ENCODE measurements around the gene SSRP1. TPM values are rescaled to one million over a fixed set of nuclear protein-coding genes. Genes with fewer than 3 reads are reported as not detected.

The SSRP1 gene
- polyA plus RNA-seq, 3 donors: 9.8 to 34.7 (median 14.7) TPM

- no peaks in the 10 kb centered on the region for H3K36me3 ChIP-seq (replicated peaks in 1 of 2; ENCODE audit: control insufficient read depth in 1 of 2, insufficient read depth in 2 of 2, low read length in 2 of 2)
- no peak for DNase-seq
- intact Hi-C loops (cut with micrococcal nuclease): no loop called here
- Mint-ChIP-seq H3K27ac (peak overlapping the region in 1 of 7 donors; percentile 57), H3K9me3 (no peaks in the 10 kb centered on the region), H3K36me3 (no peaks in the 10 kb centered on the region), H3K4me3 (no peak overlapping the region), H3K4me1 (no peaks in the 10 kb centered on the region), H3K27me3 (ENCODE audit: low read depth in 3 of 3) (peaks cover 2 to 9% (median 4%) of the 10 kb centered on the region in 3 donors)
- H3K4me2 ChIP-seq (replicated peaks; ENCODE audit: extremely low read depth, low read length, poor library complexity, severe bottlenecking): no peak overlapping the region
- no peak overlapping the region for H3K27ac ChIP-seq (ENCODE audit: low read depth in 1 of 2, low read length in 2 of 2)
- no peak for TF ChIP-seq CTCF (IDR thresholded peaks at IDR 0.05)
- no peak overlapping the region for H3K4me3 ChIP-seq (replicated peaks in 1 of 3; ENCODE audit: low read depth in 2 of 3, low read length in 3 of 3)
- H3K9ac ChIP-seq (ENCODE audit: insufficient read depth, low read length, poor library complexity, severe bottlenecking): no peak overlapping the region
- no peaks in the 10 kb centered on the region for H4K20me1 ChIP-seq (ENCODE audit: insufficient read depth, low read length)
- 0% methylated on average over 1 of the region's 2 CpGs for WGBS (ENCODE audit: insufficient coverage)
- H3K27me3 ChIP-seq (ENCODE audit: control insufficient read depth in 2 of 2, insufficient read depth in 2 of 2, low read length in 2 of 2): peaks cover 0 to 2% of the 10 kb centered on the region in 2 donors
- no peaks in the 10 kb centered on the region for H3K79me2 ChIP-seq (ENCODE audit: insufficient read depth, low read length)
- H2AFZ ChIP-seq (ENCODE audit: insufficient read depth, low read depth, low read length, poor library complexity, severe bottlenecking): no peak overlapping the region
- no peaks in the 10 kb centered on the region for H3K4me1 ChIP-seq (ENCODE audit: control insufficient read depth in 1 of 2, insufficient read depth in 2 of 2, low read length in 2 of 2)
- no peaks in the 10 kb centered on the region for H3K9me3 ChIP-seq (replicated peaks in 1 of 2; ENCODE audit: control insufficient read depth in 1 of 2, insufficient read depth in 1 of 2, low read length in 2 of 2)
Measured at GRCh38 chr11:57375490-57375889, 39.8 kb upstream of the SSRP1 start.

GRCh38 chr11:57374966-57375365 is 39.3 kb upstream of the SSRP1 start:
- 100% methylated on average over 3 of the region's 3 CpGs for WGBS (ENCODE audit: insufficient coverage)
- intact Hi-C loops (cut with micrococcal nuclease): no loop called here
- DNase-seq: no peak

More at GRCh38 chr11:57374966-57375365, 39.3 kb upstream of the SSRP1 start:
- no peak overlapping the region for H3K4me3 ChIP-seq (replicated peaks in 1 of 3; ENCODE audit: low read depth in 2 of 3, low read length in 3 of 3)
- H3K79me2 ChIP-seq (ENCODE audit: insufficient read depth, low read length): no peaks in the 10 kb centered on the region
- no peak overlapping the region for H3K9ac ChIP-seq (ENCODE audit: insufficient read depth, low read length, poor library complexity, severe bottlenecking)
- no peaks in the 10 kb centered on the region for H3K36me3 ChIP-seq (replicated peaks in 1 of 2; ENCODE audit: control insufficient read depth in 1 of 2, insufficient read depth in 2 of 2, low read length in 2 of 2)
- H3K4me1 Mint-ChIP-seq: no peaks in the 10 kb centered on the region
- no peak overlapping the region for H3K27ac ChIP-seq (ENCODE audit: low read depth in 1 of 2, low read length in 2 of 2)
- H3K27ac Mint-ChIP-seq: no peak overlapping the region
- no peaks in the 10 kb centered on the region for H4K20me1 ChIP-seq (ENCODE audit: insufficient read depth, low read length)
- H3K4me1 ChIP-seq (ENCODE audit: control insufficient read depth in 1 of 2, insufficient read depth in 2 of 2, low read length in 2 of 2): no peaks in the 10 kb centered on the region
- H3K4me3 Mint-ChIP-seq: no peak overlapping the region
- H2AFZ ChIP-seq (ENCODE audit: insufficient read depth, low read depth, low read length, poor library complexity, severe bottlenecking): no peak overlapping the region
- peaks cover 2 to 7% (median 4%) of the 10 kb centered on the region in 3 donors for H3K27me3 Mint-ChIP-seq (ENCODE audit: low read depth in 3 of 3)
- H3K36me3 Mint-ChIP-seq: no peaks in the 10 kb centered on the region
- H3K9me3 Mint-ChIP-seq: no peaks in the 10 kb centered on the region
- no peaks in the 10 kb centered on the region for H3K9me3 ChIP-seq (replicated peaks in 1 of 2; ENCODE audit: control insufficient read depth in 1 of 2, insufficient read depth in 1 of 2, low read length in 2 of 2)
- peaks cover 0 to 2% of the 10 kb centered on the region in 2 donors for H3K27me3 ChIP-seq (ENCODE audit: control insufficient read depth in 2 of 2, insufficient read depth in 2 of 2, low read length in 2 of 2)
- no peak for TF ChIP-seq CTCF (IDR thresholded peaks at IDR 0.05)
- no peak overlapping the region for H3K4me2 ChIP-seq (replicated peaks; ENCODE audit: extremely low read depth, low read length, poor library complexity, severe bottlenecking)

Data from CD14-positive monocyte (primary cell).